Measurements from ENCODE around the gene CLIP2.
"Not testable (repeated sequence)": the region's sequence is repeated elsewhere in the genome, so short reads cannot be mapped to it uniquely, and the experiment has no call there.

The CLIP2 gene

DNA sequence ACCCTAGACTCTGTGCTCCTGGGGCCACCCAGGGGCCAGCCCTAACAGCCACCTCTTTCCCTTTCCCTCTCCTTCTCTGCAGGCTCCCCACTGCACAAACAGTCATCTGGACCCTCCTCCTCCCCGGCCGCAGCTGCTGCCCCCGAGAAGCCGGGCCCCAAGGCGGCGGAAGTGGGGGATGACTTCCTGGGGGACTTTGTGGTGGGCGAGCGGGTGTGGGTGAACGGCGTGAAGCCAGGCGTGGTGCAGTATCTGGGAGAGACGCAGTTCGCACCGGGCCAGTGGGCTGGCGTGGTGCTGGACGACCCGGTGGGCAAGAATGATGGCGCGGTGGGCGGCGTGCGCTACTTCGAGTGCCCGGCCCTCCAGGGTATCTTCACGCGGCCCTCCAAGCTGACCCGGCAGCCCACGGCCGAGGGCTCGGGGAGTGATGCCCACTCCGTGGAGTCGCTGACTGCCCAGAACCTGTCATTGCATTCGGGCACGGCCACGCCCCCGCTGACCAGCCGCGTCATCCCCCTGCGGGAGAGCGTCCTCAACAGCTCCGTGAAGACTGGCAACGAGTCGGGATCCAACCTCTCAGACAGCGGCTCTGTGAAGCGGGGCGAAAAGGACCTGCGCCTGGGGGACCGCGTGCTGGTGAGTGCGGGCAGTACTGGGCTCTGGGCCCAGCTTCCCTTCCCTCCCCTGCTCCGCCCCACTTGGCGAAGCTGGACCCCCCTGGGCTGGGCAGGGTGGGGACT is 49.3 kb downstream of the CLIP2 start:
- DNase-seq, result no peak

DNA sequence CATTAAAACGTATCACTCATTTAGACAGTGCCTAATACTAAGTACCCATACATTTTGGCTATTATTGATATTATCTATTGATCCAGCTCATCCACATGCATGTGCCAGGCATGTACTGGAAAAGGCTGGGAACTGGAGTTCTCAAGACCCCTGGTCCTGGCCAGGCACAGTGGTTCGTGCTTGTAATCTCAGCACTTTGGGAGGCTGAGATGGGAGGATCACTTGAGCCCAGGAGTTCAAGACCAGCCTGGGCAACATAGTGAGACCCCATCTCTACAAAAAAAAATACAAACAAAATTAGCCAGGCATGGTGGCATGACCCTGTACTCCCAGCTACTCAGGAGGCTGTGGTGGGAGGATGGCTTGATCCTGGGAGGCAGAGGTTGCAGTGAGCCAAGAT is 50.4 kb downstream of the CLIP2 start:
- not testable (repeated sequence) for DNase-seq

DNA sequence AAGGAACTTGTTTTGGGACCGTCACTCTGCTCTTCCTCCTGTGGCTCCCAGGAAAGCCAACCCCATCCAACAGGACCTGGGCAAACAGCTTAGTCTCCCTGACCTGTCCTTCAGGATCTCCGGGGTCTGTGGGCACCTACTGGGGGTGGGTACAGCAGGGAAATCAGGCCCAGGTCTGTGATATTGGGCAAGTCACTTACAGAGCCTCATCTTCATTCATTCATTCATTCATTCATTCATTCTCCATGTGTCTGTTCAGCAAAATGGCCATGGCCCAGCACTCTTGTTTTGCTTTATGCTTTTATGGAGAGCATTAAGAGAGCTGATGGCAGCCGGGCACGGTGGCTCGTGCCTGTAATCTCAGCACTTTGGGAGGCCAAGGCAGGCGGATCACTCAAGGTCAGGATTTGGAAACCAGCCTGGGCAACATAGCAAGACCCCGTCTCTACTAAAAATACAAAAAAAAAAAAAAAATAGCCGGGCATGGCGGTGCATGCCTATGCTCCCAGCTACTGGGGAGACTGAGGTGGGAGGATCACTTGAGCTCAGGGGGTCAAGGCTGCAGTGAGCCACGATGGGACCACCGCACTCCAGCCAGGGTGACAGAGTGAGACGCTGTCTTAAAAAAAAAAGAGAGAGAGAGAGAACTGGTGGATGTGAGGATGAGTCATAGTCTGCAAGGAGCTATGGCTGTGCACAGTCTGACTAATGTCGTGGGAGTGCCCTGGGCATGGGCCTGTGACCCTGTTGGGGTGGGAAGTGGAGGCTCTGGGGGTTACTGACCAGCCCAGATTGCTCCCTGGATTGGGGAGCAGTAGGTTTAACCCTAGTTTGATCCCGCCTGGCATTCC is 54.3 kb downstream of the CLIP2 start:
- peak; percentile 20 for DNase-seq

DNA sequence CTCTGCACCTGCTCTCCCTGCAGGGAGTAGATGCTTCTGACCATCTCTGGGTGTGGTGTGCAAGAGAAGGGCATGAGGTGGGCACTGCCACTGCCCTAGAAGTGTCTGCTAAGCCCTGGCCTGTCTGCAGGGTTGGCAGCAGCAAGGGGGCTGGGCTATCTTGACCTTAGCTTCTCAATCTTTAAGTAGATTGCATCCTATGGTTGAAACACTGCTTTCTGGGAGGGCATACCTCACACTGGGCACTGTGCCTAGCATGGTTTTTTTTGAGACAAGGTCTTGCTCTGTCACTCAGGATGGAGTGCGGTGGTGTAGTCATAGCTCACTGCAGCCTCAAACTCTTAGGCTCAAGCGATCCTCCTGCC is 54.9 kb downstream of the CLIP2 start:
- DNase-seq, result no peak

DNA sequence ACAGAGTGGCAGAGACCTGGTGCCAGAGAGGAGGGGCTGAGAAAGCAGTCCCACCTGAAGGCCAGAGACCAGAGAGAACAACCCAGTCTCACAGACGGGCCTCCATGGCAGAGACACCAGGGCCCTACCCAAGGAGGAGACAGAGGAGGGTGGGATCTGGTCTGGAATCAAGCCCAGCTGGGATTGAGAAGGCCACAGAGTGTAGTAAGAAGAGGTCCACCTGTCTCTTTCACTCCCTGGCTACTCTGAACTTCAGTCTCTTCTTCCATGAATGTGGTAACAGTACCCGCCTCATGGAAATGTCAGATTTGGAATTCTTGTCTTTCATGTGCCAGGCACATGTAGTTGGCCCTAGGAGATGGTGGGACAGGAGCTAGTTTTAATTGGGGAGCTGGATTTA is 55.6 kb downstream of the CLIP2 start:
- DNase-seq, result no peak

DNA sequence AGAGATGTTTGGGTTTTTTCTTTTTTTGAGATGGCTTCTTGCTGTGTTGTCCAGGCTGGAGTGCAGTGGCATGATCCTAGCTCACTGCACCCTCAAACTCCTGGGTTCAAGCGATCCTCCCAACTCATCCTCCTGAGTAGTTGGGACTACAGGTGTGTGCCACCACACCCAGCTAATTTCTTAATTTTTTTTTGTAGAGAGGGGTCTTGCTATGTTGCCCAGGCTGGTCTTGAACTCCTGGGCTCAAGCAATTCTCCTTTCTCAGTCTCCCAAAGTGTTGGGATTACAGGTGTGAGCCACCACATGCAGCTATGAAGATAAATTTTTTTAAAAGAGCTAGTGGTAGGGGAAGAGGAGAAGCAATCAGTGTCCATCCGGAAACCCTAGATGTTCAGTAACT is 56.8 kb downstream of the CLIP2 start:
- DNase-seq, result no peak

DNA sequence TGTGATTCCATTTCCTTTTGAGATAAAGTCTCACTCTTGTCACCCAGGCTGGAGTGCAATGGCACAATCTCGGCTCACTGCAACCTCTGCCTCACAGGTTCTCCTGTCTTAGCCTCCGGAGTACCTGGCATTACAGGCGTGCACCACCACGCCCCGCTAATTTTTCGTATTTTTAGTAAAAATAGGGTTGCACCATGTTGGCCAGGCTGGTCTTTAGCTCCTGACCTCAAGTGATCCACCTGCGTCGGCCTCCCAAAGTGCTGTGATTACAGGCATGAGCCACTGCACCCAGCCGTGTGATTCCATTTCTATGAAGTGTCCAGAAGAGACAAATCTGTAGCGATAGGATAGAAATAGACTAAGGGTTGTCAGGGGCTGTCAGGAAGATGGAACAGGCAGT is 60.4 kb downstream of the CLIP2 start:
- no peak for DNase-seq

DNA sequence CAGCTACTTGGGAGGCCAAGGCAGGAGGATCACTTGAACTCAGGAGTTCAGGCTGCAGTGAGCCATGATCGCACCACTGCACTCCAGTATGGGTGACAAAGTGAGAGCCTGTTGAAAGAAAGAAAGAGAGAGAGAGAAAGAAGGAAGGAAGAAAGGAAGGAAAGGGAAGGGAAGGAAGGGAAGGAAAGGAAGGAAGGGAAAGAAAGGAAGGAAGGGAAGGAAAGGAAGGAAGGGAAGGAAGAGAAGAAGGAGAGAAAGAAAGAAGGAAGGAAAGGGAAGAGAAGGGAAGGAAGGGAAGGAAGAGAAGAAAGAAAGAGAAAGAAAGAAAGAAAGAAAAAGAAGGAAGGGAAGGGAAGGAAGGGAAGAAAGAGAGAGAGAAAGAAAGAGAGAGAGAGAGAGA is 61.5 kb downstream of the CLIP2 start:
- DNase-seq, result no peak

DNA sequence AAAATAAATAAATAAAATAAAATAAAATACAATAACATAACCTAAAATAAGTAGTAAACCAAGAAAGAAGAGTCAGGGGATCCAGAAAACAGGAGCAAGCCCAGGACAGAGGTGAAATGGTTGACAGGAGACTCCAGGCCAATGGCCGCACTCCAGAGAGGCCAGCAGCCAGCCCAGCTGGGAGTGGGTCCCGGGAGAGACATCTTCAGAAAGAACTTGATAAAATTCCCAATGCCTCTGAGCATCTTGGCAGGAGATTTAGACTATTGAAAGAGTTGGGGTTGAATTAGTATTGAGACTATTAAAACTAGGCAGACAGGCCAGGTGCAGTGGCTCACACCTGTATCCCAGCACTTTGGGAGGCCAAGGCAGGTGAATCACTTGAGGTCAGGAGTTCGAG is 62.6 kb downstream of the CLIP2 start:
- no peak for DNase-seq

DNA sequence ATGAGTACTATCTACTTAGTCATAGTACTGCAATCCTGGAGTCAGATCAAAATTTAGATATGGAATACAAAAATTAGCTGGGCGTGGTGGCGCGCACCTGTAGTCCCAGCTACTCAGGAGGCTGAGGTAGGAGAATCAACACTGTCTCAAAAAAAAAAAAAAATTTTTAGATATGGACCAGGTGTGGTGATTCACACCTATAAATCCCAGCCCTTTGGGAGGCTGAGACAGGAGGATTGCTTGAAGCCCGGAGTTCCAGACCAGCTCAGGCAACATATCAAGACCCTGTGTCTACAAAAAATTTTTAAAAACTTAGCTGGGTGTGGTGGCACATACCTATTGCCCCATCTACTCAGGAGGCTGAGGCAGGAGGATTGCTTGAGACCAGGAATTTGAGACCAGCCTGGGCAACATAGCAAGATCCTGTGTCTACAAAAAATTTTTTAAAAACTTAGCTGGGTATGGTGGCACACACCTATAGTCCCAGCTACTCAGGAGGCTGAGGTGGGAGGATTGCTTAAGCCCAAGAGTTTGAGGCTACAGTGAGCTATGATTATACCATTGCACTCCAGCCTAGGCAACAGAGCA is 63.4 kb downstream of the CLIP2 start:
- DNase-seq, result not testable (repeated sequence)

DNA sequence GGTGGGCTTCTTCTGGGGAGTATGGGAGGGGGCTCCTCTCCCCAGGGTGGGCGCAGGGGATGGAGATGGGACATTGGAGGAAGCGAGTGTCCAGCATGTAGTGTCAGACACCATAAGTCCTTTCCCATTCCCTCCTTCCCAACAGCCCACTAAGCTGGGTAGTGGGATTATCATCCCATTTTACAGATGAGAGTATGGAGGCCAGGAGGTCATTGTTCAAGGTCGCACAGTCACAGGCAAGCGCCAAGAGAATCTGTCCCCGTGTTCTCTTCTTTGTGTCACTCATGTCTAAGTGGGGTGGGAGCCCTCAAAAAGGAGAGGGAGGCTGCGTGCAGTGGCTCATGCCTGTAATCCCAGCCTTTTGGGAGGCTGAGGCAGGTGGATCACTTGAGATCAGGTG is 64.8 kb downstream of the CLIP2 start:
- no peak for DNase-seq

DNA sequence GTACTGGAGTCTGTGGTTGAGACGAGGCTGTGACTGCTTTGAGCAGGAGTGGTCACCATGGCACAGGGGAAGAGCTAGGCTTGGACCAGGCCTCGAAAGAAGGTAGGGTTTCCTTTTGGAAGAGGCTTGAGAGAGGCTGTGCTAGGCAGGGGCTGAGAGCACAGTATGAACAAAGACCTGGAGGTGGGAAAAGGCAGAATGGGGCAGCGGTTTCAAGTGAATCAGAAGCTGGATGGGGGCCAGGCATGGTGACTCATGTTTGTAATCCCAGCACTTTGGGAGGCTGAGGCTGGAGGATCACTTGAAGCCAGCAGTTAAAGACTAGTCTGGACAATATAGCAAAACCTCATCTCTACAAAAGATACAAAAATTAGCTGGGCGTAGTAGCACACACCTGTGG is 65.9 kb downstream of the CLIP2 start:
- DNase-seq, result peak; percentile 20

DNA sequence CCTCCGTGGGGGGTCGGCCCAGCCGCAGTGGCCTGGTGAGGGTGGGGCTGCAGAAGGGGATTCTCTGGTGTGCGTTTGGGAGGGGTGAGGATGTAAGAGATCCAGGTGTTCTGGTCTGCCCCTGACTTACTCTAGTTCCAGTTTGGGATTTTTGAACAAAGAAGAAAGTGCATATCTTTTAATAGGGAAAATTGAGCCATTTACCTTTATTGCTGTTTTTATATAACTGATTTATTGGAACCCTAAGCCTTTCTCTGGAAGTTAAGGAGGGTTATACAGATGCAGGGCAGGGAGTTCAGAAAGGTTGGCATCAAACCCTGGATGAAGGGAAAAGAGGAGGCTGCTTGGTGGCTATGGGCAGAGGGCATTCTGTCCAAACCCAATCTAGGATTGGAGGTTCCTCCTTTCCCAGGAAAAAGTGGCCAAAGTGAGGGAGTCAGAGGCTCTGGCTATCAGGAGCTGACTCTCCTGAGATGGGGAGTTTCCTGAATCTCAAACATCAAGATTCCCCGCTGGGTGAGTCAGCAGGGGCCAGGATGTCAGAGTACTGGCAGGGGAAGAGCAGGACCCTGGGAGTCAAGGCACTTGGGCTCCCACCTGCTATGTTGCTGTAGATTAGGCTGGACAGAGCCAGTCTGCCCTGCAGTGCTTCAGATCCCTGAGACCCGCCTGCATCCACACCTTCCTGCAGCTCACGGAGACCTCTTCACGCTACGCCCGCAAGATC is 67.5 kb downstream of the CLIP2 start:
- no peak for DNase-seq

DNA sequence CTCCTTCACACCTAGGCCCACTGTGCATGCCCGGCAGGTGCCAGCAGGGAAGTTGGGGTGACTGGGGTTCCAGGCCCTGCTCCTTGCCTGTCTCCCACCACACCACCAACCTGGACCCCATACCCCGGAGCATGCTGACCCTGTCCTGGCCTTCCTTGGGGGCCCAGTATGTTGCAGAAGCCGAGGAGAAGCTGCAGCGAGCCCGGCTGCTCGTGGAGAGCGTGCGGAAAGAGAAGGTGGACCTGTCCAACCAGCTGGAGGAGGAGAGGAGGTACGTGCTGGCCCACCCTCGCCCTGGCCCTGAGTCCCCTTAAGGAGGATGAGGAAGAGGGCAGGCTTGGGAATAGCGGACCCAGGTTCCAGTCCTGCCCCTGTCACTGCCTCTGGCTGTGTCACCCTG is 70.8 kb downstream of the CLIP2 start:
- DNase-seq, result no peak

DNA sequence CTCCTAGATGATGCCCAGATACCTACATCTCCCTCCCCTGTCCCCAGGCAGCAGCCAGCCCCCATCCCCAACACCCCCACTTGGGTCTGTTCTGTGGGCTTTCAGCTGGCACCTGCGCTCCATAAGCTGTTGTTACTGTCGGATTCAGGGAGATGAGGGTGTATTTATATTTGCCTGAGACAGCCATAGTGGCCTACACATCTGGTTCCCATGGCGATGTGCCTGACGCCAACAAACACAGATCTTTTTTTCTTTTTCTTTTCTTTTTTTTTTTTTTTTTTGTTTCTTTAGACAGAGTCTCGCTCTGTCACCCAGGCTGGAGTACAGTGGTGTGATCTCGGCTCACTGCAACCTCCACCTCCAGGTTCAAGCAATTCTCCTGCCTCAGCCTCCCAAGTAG is 73.1 kb downstream of the CLIP2 start:
- no peak for DNase-seq

DNA sequence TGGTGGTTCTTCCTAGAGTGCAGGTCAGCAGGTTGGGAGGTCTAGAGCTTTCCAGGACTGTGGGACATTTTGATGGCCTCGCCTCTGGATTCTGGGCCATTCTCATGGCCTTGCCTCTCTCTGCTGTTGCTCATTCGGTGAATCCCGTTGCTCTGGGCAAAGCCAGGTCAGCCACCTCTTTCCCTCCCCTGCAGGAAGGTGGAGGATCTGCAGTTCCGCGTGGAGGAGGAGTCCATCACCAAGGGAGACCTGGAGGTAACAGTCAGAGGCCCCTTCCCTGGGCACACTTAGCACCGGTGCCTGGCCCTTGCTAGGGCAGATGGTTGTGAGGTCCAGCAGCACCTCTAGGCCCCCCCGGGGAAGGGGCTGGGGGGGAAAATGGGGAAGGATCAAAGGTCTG is 74.9 kb downstream of the CLIP2 start:
- DNase-seq, result peak; percentile 8

DNA sequence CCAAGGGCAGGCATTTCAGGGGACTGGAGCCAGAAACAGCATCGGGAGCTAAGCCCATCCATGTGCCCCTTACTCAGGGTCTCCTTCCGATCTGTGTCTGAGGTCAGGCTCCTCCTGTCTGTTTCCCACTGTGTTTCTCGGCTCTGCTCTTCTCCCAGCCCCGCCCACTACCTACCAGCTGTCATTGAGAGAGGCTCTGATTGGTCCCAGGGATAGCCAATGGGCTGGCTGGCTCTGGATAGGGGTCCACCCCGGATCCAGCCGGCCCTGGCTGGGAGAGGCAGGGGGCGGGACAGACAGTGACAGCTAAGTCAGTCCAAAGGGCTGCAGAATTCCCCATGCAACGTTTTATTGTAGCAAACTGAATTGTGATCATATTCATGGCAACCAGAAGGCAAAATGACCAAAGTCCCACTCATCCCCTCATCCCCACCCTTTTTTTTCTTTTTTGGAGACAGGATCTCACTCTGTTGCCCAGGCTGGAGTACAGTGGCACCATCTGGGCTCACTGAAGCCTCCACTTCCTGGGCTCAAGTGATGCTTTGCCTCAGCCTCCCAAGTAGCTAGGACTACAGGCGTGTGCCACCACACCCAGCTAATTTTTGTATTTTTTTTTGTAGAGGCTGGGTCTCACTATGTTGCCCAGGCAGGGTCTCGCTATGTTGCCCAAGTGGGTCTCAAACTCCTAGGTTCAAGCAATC is 76.3 kb downstream of the CLIP2 start:
- no peak for DNase-seq

DNA sequence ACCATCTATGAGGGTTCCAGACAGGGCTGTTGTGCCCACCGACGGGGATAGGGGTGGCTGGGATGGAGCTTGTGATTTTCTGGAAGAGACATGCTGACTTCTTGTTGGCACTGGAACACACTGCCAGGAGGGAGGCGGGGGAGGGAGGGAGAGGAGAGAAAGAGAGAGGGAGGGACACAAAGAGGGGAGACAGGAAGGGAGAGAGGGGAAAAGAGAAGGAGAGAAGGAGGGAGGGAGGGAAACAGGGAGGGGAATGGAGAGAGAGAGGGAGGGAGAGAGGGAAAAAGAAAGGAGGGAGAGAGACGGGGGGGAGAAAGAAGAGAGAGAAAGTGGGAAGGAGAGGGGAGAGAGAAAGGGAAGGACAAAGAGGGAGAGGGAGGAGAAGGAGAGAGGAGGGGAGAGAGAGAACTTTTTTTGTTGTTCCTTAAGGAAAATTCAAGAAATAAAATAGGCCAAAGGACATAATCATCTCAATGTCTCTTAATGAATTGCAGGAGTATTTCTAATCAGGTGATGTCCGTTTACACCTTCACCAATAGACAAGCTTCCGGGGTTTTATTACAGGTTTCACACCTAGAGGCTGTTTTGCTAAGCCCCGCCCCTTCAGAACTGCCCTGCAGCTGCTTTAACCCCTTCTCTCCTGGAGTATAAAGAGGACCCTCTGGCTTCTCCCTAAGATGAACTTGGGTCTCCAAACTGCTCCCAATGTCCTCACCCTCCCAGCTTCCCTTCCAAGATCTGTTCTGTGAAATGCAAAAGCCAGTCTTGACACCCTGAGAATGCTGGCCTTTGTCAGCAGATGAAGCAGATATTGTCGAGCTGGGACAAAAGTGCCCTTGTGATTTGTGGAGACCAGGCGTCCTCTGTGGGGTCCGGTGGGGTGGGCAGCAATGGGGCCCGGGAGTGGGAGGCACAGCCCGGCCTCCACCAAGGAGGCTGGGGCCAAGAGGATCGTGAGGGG is 82.5 kb downstream of the CLIP2 start:
- no peak for DNase-seq

DNA sequence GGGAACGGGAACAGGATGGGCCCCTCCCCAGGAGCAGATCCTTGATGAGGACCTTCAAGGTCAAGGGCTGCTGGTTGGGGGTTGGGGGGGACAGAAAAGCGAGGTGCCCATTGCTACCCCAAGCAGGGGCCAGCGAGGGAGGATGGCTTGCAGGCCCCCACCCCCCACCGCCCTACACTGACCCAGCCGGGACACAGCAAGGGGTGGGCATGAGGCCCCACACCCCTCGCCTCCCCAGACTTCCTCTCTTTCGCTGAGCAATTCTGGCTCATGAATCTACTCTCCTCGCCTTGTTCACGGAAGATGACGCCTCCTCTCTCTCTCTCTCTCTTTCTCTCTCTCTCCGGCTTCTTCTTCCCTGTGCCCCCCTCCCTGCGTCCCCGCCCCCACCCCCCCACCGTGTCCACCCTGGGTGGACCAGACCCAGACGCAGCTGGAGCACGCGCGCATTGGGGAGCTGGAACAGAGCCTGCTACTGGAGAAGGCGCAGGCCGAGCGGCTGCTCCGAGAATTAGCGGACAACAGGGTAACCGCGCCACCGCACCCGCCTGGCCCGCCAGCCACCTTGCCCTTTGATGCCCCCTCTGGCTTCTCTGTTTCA is 83.4 kb downstream of the CLIP2 start:
- no peak for DNase-seq

DNA sequence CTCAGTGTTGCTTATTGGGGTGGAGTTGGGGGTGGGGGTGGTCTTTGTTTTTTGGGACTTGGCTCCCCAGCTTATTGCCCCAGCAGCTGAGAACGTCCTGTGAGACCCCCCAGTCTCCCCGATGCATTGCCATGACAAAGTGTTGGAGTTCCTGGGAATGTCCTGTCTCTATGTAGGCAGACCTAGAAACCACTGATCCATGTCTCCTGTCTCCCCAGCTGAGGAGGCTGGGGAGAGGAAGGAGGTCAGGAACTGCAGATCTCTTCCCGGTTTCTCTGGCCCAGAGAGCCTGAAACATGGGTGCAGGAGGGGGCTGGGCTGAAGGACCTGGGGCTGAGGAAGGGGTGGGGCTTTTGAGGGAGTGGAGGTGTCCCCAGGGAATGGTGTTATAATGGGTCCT is 84.3 kb downstream of the CLIP2 start:
- no peak for DNase-seq

DNA sequence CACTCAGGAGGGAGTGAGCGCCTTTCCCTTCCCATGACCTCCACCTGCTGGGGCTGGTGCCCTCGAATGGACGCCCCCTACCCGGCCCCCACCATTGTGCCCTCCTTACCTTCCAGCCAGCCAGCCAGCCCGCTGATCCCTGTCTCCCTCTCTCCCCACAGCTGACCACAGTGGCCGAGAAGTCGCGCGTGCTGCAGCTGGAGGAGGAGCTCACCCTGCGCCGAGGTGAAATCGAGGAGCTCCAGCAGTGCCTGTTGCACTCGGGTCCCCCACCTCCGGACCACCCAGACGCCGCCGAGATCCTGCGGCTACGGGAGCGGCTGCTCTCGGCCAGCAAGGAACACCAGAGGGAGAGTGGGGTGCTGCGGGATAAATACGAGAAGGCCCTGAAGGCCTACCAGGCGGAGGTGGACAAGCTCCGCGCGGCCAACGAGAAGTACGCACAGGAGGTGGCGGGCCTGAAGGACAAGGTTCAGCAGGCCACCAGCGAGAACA is 86.6 kb downstream of the CLIP2 start:
- no peak for DNase-seq
